GM21381 (cell line): ENCODE data around the gene SLC7A14.

ENCODE experiments used
- ATAC-seq: cut with Tn5 transposase; IDR thresholded peaks from one replicate; pipeline ENCODE4 v1.9.1; 2021; ENCODE audit warnings: mild to moderate bottlenecking, moderate library complexity; ENCODE audit not compliant: unreplicated experiment

The SLC7A14 gene

DNA sequence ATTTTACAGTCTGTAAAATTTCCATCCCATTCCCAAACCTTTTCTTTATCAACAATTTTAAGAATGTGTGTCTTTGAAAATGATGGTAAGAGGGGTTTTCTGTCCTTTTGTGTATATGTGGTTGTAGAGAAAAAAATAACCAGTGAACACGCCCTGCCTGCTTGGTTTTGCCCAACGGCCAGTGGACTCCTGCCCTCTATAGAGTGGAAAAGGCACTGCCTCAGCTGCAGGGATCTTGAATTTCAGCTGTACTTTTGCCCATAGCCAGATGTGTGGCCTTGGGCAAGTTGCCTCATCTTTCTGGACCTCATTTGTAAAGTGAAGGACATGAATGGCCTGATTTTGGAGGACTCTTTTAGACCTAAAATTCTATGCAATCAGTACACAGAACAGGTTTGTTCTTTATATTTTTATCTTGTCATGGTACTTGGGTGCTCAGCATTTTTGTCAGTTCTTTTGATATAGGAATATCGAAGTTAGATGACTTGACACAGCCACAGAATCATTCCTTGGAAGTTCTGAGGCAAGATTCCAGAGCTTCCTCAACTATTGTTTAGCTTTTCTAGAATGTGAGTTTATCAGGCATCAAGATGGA is 86.2 kb downstream of the SLC7A14 start:
- no peak for ATAC-seq

- ATAC-seq, result no peak
These were observed 88.4 kb downstream of the SLC7A14 start for GRCh38 chr3:170497207-170498095.

DNA sequence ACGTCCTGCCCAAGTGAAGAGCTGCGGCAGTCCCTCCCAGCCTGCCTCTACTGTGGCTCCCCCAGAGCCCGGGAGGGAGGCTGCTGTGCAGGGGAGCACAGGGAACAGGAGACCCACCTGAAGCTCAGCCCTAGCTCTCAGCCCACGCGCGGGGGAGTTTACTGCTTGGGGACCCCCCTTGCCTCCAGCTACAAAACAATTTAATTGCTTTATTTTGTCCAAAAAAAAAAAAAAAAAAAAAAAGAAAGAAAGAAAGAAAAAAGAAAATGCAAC is 89.1 kb downstream of the SLC7A14 start:
- ATAC-seq, result no peak

DNA sequence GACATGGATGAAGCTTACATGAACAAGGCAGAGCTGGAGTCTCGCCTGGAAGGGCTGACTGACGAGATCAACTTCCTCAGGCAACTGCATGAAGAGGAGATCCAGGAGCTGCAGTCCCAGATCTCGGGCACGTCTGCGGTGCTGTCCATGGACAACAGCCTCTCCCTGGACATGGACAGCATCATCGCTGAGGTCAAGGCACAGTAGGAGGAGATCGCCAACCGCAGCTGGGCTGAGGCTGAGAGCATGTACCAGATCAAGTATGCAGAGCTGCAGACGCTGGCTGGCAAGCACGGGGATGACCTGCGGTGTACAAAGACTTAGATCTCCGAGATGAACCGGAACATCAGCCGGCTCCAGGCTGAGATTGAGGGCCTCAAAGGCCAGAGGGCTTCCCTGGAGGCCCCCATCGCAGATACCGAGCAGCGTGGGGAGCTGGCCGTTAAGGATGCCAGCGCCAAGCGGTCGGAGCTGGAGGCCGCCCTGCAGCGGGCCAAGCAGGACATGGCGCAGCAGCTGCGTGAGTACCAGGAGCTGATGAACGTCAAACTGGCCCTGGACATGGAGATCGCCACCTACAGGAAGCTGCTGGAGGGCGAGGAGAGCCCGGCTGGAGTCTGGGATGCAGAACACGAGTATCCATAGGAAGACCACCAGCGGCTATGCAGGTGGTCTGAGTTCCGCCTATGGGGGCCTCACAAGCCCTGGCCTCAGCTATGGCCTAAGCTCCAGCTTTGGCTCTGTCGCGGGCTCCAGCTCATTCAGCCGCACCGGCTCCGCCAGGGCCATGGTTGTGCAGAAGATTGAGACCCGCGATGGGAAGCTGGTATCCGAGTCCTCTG is 89.6 kb downstream of the SLC7A14 start:
- ATAC-seq, result no peak

GRCh38 chr3:170494766-170495165 is 91.1 kb downstream of the SLC7A14 start:
- ATAC-seq, result no peak

DNA sequence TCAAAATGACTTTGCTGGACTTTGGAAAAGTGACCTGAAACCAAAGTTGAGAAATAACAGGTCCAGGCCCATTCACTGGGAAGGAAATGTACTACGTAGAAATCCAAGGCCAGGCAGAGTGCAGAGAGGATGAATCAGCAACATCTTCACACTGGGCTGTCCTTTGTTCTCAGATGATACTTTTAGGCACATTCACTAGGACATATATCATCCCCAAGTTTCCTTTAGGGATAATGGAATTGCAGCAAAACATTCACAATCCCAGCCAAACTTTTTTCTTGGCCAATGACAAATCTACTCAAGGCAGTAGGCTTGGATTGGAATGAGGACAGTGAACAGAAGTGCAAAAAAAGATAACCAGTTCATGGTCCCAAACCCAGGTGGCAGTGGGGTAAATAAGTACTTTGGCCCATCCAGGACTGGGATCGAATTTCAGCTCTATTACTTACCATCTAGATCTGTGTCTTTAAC is 92.1 kb downstream of the SLC7A14 start:
- no peak for ATAC-seq

DNA sequence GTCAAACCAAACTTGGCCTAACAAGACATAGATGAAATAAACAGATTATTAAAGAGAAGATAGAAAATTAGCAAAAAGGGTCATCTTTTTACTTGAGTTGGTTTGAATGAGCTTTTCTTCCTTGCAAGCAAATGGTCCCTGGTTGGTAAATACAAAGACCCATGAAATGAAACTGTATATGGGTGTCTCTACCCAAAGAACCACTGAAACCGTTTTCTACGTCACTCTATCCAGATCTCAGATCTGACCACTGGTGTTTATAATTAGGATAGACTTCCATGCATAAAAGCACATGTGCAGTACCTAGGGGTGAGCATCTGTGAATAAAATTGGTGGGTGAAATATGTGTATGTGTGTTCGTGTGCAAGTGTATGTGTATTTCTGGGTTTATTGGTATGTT is 94.0 kb downstream of the SLC7A14 start:
- ATAC-seq, result no peak

- ATAC-seq, result no peak
These were observed 94.9 kb downstream of the SLC7A14 start for GRCh38 chr3:170490828-170491560.

DNA sequence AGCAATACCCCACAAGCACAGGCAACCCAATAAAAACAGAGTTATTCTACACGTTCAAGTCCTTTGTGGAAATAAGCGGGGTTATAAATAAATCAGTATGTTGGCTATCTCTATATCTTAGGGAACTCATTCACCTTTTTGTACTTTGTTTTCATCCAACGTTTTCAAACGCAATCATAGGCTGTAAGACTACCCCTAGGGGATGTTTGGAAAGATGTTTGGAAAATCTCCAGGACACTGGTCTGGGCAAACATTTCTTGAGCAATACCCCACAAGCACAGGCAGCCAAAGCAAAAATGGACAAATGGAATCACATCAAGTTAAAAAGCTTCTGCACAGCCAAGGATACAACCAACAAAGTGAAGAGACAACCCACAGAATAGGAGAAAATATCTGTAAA is 97.1 kb downstream of the SLC7A14 start:
- ATAC-seq, result no peak

- ATAC-seq, result no peak
These were observed 98.8 kb downstream of the SLC7A14 start for GRCh38 chr3:170487031-170487430.

- no peak for ATAC-seq
These were observed 99.5 kb downstream of the SLC7A14 start for GRCh38 chr3:170486398-170486797.

DNA sequence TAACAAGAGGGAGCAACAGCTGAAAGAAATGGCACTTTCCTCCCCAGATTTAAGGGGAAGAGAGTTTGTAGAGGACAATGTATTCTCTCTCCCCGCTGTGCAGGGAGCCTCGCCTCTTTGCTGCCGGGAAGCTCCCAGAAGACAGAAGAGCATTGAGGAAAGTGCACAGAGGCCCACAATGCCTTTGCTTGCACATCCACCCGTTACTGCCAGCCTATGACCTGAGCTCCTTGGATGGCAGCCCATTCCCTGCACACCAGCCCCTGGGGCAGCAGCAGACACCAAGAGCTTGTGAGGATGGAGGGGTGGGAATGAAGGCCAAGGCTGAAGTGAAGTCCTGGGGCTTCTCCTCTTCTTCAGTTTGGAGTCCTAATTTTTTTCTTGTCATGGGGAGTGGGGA is 100.2 kb downstream of the SLC7A14 start:
- no peak for ATAC-seq

DNA sequence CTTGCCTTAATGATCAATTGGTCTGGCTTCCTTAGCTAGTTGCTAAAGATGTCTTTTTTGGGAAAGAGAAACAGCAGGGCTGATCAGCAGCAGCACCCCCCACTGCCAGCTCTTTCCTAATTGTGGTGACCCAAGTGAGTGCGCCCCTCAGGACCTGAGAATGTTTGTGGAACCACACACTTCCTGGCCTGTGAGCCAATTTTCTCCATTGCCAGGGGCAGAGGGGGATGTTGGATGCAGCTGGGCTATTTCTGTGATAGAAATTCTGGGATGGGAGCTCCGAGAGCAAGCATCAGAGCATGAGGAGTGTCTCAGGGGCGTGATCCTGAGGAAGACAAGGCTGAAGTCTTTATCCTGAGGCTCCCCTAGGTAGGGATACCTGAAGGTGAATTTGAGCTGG is 100.6 kb downstream of the SLC7A14 start:
- no peak for ATAC-seq

DNA sequence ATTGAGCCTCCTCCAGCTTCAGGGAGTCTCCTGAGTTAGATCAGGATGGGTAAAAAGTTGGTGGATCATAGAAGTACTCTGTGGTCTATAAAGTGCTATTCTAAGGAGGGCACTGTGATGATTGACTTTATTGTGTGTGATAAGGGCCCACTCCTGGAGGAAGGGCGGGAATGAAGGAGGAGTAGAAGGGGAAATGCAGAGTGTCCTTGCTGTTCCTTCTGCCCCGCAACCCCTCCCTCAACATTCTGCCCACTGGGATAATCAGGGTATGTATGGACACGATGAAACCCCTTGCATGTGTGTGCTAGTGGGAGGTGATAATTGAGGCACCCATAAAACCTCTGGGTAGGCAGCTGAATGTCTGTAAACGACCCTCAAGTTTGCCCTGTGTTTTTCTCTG is 101.0 kb downstream of the SLC7A14 start:
- ATAC-seq, result no peak

DNA sequence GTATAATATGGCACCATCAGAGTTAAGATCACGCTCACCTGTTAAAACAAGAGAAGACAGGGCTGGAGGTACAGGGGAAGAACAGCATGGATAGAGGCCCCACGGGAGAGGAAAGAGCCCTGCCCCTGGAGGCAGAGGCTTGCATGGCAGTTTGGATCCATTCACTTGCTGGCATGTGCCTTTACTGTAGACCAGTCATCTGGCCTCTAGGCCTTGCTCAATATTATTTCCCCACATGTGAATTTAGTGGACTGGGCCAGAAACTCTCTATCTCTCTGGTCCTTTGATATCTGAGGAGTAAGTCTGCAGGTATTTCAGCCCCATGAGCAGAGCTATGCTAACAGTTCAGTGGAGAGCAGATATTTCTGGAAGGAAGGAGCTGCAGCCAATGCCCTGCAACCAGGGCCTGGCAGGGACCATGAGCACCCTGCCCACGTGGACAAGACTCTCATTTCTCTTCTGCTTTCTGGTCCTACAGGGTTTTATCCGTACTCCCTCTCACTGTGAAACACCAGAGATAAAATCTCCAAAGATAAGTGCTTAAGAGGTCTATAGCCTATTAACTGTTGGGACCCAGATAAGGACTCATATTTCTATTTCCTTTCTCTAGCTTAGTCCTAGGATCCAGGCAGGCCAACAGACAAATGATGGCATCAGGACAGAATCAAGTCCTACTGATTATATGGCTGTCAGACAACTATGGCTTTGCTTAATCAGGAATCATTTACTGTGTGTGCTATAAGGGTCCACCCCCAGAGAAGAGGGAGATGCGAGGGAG is 102.2 kb downstream of the SLC7A14 start:
- no peak for ATAC-seq

DNA sequence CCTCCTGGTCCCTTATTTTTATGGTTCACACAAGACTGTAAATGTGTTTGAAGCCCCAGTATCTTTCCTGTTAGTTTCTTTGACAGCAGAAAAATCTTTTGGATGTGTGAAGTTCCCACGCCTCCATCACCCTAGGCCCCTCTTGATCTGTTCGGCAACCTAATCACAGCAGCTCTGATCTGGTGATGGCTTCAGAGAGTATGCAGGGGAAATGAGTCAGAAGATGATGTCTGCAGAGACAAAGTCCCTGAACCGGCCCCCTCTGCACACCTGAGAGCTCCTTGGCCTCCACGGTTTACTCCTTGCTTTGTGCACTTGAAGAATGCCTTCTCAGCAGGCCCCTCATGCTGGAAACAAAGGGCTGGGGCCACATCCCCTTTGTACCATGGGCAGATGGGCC is 103.7 kb downstream of the SLC7A14 start:
- ATAC-seq, result no peak

DNA sequence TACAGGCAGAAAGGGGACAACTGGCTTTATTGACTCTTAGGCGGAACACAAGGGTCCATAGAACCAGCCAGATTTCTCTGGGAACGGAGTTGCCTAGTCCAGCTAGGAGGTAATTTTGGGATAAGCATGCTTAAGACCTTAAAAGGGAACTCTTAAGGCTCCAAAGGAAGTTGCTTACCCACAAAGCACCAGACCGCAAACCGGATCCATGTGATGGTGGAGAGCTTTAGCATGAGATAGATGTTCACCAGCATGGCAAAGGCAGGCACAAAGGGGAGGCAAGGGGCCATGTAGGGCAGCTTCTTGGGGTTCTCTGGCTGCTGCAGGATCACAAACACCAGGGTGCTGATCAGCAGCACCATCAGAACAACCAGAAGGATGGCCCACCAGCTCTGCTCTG is 105.8 kb downstream of the SLC7A14 start:
- no peak for ATAC-seq

- no peak for ATAC-seq
These were observed 108.5 kb downstream of the SLC7A14 start for GRCh38 chr3:170477395-170477794.

- no peak for ATAC-seq
These were observed 109.6 kb downstream of the SLC7A14 start for GRCh38 chr3:170476291-170476690.

DNA sequence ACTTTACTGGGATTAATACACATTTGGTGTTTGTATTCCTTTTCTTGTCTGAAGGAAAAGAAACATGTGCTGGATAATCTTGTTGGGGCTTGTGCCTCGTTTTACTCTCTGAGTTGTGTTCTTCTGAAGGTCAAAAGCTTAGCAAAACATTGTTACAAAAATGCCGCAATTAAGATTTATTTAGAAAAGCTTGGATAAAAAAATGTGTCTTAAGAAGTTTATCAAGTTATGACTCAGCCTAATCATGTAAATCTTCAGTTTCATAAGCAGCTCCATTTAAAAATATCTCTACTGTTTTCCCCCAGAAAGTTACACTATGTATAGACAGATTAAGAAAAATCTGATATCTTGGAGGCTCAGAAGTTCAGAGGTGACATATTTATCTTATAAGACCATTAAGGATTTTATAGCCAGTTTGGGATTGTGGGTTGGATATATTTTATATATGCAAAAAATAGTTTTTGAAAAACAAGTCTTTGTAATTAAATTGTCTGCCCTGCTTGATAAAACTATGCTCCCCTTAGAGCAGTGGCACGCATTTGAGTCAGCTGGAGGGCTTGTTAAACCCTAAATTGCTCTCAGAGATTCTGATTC is 110.7 kb downstream of the SLC7A14 start:
- no peak for ATAC-seq
